A549 treated with ZK216348 at 1 μM for 4 hours (cell line): ENCODE results near the gene VSTM5. TPM values are rescaled to one million over a fixed set of nuclear protein-coding genes. Genes with fewer than 3 reads are reported as not detected.

Experiments
- total RNA-seq: library from RNA; stranded (reverse); fragments of 200-300 nt; extraction: Qiagen RNA extraction; gene quantifications from 5 replicates; pipeline ENCODE4 v1.2.3, GENCODE V29; 2022; ENCODE audit warnings: low read depth

VSTM5 gene
- not detected in 5 replicates for total RNA-seq

GRCh38 chr11:93850594-93851018, at the start of gene VSTM5:
TSS of gene VSTM5 (minus strand) at chr11:93850618. CDS start at chr11:93850502, 116 bp downstream.

DNA sequence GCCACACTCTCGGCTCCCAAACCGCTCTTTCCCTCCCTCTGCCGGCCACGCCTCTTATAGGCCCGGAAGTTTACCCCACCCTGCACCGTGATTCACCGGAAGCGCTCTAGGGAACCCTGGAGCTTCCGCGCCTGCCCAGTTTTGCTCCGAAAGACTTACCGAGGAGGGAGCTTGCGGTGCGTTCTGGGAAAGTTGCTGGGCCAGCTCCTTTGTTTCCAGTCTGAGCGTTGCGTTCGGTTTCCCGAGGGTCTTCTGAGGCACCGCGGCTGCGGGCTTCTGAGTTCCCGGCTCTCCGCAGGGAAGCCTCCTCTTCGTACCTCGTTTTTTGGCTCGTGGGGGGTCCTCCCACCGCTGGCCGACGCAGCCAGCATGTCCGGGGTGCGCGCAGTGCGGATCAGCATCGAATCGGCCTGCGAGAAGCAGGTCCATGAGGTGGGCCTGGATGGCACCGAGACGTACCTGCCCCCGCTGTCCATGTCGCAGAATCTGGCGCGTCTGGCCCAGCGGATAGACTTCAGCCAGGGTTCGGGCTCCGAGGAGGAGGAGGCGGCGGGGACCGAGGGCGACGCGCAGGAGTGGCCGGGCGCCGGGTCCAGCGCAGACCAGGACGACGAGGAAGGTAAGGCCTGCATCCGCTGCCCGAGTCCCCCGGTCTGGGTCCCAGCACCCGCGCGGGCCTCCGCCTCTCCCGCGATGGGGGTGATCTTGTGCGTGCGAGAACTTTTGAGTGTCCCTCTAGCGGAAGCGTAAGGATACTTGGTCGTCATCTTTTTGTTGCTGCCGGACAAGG, 66.1 kb downstream of the VSTM5 start, which contains the start of gene MED17:
MED17 (plus strand) TSS at position 138 of the 790 bp plus-strand sequence; CDS start at position 370, 232 bp downstream.

Other genes with a start within 250 kb of the VSTM5 start
- 5.4 to 7.5 TPM (median 6.8 TPM) in 5 replicates for gene CEP295, start 188.9 kb downstream of the VSTM5 start, total RNA-seq
- 79.8 to 144 TPM (median 93.5 TPM) in 5 replicates for gene TAF1D, start 109.1 kb downstream of the VSTM5 start, total RNA-seq
- 10.2 to 14.7 TPM (median 11.7 TPM) in 5 replicates for gene C11orf54, start 108.9 kb downstream of the VSTM5 start, total RNA-seq
- gene MED17, start 66.3 kb downstream of the VSTM5 start, total RNA-seq: 18.7 to 21.4 TPM (median 19.9 TPM) in 5 replicates
- gene HEPHL1, start 170.7 kb upstream of the VSTM5 start, total RNA-seq: not detected in 5 replicates